Common myeloid progenitor, CD34-positive (primary cell): ENCODE data around the gene LRP1B.
"Not testable (repeated sequence)": the region's sequence is repeated elsewhere in the genome, so short reads cannot be mapped to it uniquely, and the experiment has no call there.

Source experiments
- CTCF ChIA-PET: fragments of 350-600 bp; sonication (Branson Sonifier 250); formaldehyde crosslinking; loops from one replicate; lab custom pipeline; 2021; ENCODE audit warnings: antibody characterized with exemption; lab: Charles Lee
- POLR2A ChIA-PET: fragments of 350-600 bp; sonication (Branson Sonifier 250); formaldehyde crosslinking; loops from one replicate; lab custom pipeline; 2021; ENCODE audit warnings: antibody characterized with exemption; lab: Charles Lee
- DNase-seq, 3 donors: peaks; one replicate each; pipeline versions ENCODE4 v3.0.0 to v3.0.0-alpha.2; 2013
- H3K27ac ChIP-seq, 2 experiments: 1 replicate in 1 of 2; 2 replicates in 1 of 2; pipeline ENCODE4 v1.7.0; 2013; ENCODE audit warnings: inconsistent platforms in 2 of 2, low read length in 2 of 2, mild to moderate bottlenecking in 2 of 2, low read depth in 1 of 2, moderate library complexity in 1 of 2; ENCODE audit not compliant: severe bottlenecking in 2 of 2, insufficient read depth in 1 of 2, poor library complexity in 1 of 2
- H3K27me3 ChIP-seq, 5 experiments: replicated peaks in 2 of 5; 1 replicate in 3 of 5; 2 replicates in 2 of 5; pipeline versions ENCODE4 v1.6.1 to v1.7.0; 2013; ENCODE audit warnings: low read length in 4 of 5, mild to moderate bottlenecking in 2 of 5, moderate library complexity in 2 of 5, inconsistent platforms in 1 of 5; ENCODE audit not compliant: insufficient read depth in 5 of 5, control insufficient read depth in 4 of 5
- H3K36me3 ChIP-seq, 4 experiments: 1 replicate in 2 of 4; 2 replicates in 2 of 4; pipeline versions ENCODE4 v1.6.1 to v1.7.0; 2013; ENCODE audit warnings: low read length in 3 of 4, control low read depth in 1 of 4, mild to moderate bottlenecking in 1 of 4; ENCODE audit not compliant: control insufficient read depth in 4 of 4, insufficient read depth in 4 of 4
- H3K4me1 ChIP-seq, 4 experiments: 1 replicate in 3 of 4; 2 replicates in 1 of 4; pipeline versions ENCODE4 v1.6.1 to v1.7.1; 2013; ENCODE audit warnings: low read length in 3 of 4, mild to moderate bottlenecking in 3 of 4, control low read depth in 1 of 4, inconsistent platforms in 1 of 4, moderate library complexity in 1 of 4; ENCODE audit not compliant: control insufficient read depth in 4 of 4, insufficient read depth in 4 of 4; ENCODE audit errors: control extremely low read depth in 1 of 4
- H3K4me3 ChIP-seq, 7 experiments: 1 replicate in 4 of 7; 2 replicates in 3 of 7; pipeline versions ENCODE4 v1.5.1 to v1.7.0; 2013; ENCODE audit warnings: mild to moderate bottlenecking in 7 of 7, low read length in 6 of 7, moderate library complexity in 6 of 7, inconsistent platforms in 2 of 7, low read depth in 2 of 7, control low read depth in 1 of 7; ENCODE audit not compliant: insufficient read depth in 4 of 7, control insufficient read depth in 1 of 7; ENCODE audit errors: extremely low read depth in 1 of 7
- H3K9me3 ChIP-seq, 5 experiments: 1 replicate in 4 of 5; 2 replicates in 1 of 5; pipeline versions ENCODE4 v1.6.1 to v1.7.1; 2013; ENCODE audit warnings: low read length in 4 of 5, mild to moderate bottlenecking in 2 of 5, inconsistent platforms in 1 of 5, low read depth in 1 of 5, moderate library complexity in 1 of 5; ENCODE audit not compliant: control insufficient read depth in 4 of 5, insufficient read depth in 2 of 5; ENCODE audit errors: control extremely low read depth in 1 of 5
- WGBS: methylation state at CpG from one replicate; pipeline ENCODE4 v1.1.5; 2013; ENCODE audit not compliant: insufficient coverage; 5-methylcytosine and 5-hydroxymethylcytosine counted together

Gene LRP1B

DNA sequence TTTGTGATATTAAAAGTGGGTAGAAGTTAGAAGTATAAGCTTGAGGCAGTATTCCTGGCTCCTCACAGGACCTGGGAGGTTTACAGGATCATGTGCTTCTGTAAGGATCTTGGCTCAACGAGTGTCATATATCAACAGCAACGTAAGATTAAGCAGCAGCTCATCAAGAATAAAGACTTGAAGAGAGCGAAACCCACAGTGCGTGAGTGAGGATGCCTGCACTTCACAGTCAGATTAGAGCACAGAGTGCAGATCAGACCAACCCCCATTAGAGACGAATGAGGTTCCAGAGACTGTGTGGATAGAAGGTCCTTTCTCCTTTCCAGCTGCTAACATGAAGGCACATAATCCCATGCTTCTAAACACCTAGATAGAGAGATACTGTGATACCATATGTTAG, 1693.9 kb downstream of the LRP1B start:
- H3K4me3 ChIP-seq: no peak overlapping the region
- no peak for DNase-seq
- 90% methylated on average over 4 of the region's 5 CpGs for WGBS
- no peaks in the 10 kb centered on the region for H3K27me3 ChIP-seq
- H3K9me3 ChIP-seq: no peaks in the 10 kb centered on the region
- CTCF ChIA-PET: no interaction called here
- no peaks in the 10 kb centered on the region for H3K4me1 ChIP-seq
- no peaks in the 10 kb centered on the region for H3K36me3 ChIP-seq
- no peak overlapping the region for H3K27ac ChIP-seq
- POLR2A ChIA-PET: no interaction called here

DNA sequence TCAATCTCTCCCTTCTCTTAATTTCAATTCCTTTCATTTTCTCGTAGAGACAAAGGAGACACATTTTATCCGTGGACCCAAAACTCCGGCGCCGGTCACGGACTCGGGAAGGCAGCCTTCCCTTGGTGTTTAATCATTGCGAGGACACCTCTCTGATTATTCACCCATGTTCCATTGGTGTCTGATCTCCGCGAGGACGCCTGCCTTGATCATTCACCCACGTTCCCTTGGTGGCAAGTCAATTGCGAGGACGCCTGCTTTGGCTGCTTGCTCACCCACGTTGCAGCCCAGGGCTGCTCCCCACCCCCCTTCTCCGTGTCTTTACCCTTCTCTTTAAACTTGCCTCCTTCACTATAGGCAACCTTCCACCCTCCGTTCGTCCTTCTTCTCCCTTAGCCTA, 1703.8 kb downstream of the LRP1B start:
- CTCF ChIA-PET, H3K4me3 ChIP-seq, H3K36me3 ChIP-seq, POLR2A ChIA-PET, H3K4me1 ChIP-seq, H3K27me3 ChIP-seq, H3K9me3 ChIP-seq, DNase-seq, H3K27ac ChIP-seq: not testable (repeated sequence)
- WGBS: 89% methylated on average over 14 of the region's 18 CpGs

DNA sequence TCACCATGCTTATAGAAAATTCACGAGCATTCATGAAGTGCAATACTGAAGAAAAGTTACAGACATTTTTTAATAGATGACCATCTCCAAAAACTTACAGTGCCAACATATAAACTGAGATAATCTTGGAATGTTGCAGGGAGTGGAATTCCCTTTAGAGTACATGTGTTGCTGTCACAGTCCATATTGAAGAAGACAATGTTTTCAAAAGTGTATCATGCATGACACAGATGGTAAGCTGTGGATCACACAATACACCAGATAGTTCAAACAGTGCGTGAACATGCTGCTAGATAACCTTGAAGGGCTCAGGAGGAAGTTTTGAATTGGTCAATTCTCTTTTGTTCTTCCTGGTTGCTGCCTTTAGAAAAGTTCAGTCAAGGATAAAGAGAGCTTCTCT, 1706.3 kb downstream of the LRP1B start:
- H3K27me3 ChIP-seq: no peaks in the 10 kb centered on the region
- CTCF ChIA-PET: no interaction called here
- no peak overlapping the region for H3K4me3 ChIP-seq
- no peak for DNase-seq
- no peaks in the 10 kb centered on the region for H3K9me3 ChIP-seq
- POLR2A ChIA-PET: no interaction called here
- H3K27ac ChIP-seq: no peak overlapping the region
- no CpG with 5 or more reads among the region's 2 CpGs for WGBS
- no peaks in the 10 kb centered on the region for H3K4me1 ChIP-seq
- H3K36me3 ChIP-seq: no peaks in the 10 kb centered on the region

DNA sequence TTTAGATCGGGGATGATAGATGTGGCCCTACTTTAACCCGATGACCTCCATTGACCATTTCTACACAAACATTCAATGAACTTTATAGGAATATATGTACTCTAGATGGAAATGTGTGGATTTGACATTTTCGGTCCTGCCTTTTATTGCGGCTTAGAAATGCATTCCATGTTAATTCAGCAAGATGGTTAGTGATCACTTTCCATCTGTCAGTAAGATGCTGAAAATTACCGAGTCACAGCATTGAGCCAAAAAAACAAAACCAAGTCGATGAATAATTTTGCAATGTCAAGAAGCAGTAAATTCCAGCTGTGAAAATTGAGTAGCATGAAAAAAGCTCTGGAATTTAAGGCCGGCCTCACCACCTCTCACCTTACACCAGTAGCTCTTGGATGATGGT, 1708.1 kb downstream of the LRP1B start:
- Histone ChIP-seq H3K4me1 (no peaks in the 10 kb centered on the region), H3K9me3 (no peaks in the 10 kb centered on the region), H3K27ac (no peak overlapping the region), H3K27me3 (no peaks in the 10 kb centered on the region), H3K36me3 (no peaks in the 10 kb centered on the region), H3K4me3 (no peak overlapping the region)
- CTCF ChIA-PET: no interaction called here
- 91% methylated on average over 4 of the region's 7 CpGs for WGBS
- DNase-seq: no peak
- POLR2A ChIA-PET: no interaction called here

DNA sequence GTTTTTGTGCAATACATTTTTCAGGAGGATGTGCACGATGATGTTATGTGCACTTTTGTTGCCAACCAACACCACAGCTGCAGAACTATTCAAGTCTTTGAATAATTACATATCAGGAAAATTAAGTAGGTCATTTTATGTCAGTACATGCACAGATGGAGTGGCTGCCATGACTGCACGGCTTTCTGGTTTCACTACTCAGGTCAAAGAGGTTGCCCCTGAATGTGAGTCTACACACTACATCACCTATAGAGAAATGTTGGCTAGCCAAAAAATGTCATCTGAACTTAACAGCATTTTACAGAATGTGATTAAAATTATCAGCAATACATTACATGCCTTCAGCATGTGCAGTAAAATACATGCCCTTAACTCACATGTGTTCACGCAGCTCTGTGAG, 1713.3 kb downstream of the LRP1B start:
- no peaks in the 10 kb centered on the region for H3K4me1 ChIP-seq
- WGBS: 100% methylated on average over 2 of the region's 3 CpGs
- POLR2A ChIA-PET: no interaction called here
- H3K27me3 ChIP-seq: no peaks in the 10 kb centered on the region
- no peak overlapping the region for H3K4me3 ChIP-seq
- H3K9me3 ChIP-seq: peaks cover 0 to 4% (median 0%) of the 10 kb centered on the region in 5 experiments
- no peaks in the 10 kb centered on the region for H3K36me3 ChIP-seq
- H3K27ac ChIP-seq: no peak overlapping the region
- DNase-seq: no peak
- CTCF ChIA-PET: no interaction called here

DNA sequence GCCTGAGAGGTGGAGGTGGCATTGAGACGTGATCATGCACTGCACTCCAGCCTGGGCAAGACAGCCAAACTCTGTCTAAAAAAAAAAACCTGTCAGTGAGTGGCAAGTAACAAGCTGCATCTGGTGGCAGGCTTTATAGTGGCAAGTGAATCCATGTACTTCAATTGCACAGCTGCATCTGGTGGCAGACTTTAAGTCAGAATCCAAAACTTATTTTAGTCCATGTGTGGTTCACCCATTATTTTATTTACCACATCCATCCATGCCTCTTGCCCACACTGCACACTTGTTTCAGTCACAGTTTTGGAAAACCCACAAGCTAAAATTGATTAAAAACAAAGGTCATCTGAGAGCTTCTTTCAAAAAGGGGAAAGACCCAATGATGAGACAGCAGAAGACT, 1714.2 kb downstream of the LRP1B start:
- DNase-seq: no peak
- CTCF ChIA-PET: no interaction called here
- POLR2A ChIA-PET: no interaction called here
- Histone ChIP-seq H3K4me3 (no peak overlapping the region), H3K27ac (no peak overlapping the region), H3K4me1 (no peaks in the 10 kb centered on the region), H3K9me3 (peaks cover 0 to 4% (median 0%) of the 10 kb centered on the region in 5 experiments), H3K36me3 (no peaks in the 10 kb centered on the region), H3K27me3 (no peaks in the 10 kb centered on the region)
- WGBS: 100% methylated on average over 1 of the region's 1 CpG

DNA sequence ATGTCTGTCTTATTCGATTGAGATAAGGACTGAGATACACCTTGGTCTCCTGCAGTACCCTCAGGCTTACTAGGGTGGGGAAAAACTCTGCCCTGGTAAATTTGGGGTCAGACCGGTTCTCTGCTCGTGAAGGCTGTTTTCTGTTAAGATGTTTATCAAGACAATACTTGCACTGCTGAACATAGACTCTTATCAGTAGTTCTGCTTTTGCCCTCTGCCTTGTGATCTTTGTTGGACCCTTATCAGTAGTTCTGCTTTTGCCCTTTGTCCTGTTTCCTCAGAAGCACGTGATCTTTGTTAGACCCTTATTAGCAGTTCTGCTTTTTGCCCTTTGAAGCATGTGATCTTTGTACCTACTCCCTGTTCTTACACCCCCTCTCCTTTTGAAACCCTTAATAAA, 1715.8 kb downstream of the LRP1B start:
- H3K4me1 ChIP-seq, H3K4me3 ChIP-seq, POLR2A ChIA-PET, H3K27me3 ChIP-seq, H3K27ac ChIP-seq, H3K36me3 ChIP-seq, CTCF ChIA-PET, H3K9me3 ChIP-seq: not testable (repeated sequence)
- peak in 1 of 3 donors; percentile 0 for DNase-seq
- 50% methylated on average over 2 of the region's 4 CpGs for WGBS
